Common myeloid progenitor, CD34-positive (primary cell): Measurements from ENCODE around the gene POU3F1.

ENCODE experiments used
- CTCF ChIA-PET: fragments of 350-600 bp; sonication (Branson Sonifier 250); formaldehyde crosslinking; loops from one replicate; lab custom pipeline; 2021; ENCODE audit warnings: antibody characterized with exemption; lab: Charles Lee
- POLR2A ChIA-PET: fragments of 350-600 bp; sonication (Branson Sonifier 250); formaldehyde crosslinking; loops from one replicate; lab custom pipeline; 2021; ENCODE audit warnings: antibody characterized with exemption; lab: Charles Lee
- DNase-seq, 3 donors: peaks; one replicate each; pipeline versions ENCODE4 v3.0.0 to v3.0.0-alpha.2; 2013
- H3K27ac ChIP-seq, 2 experiments: 1 replicate in 1 of 2; 2 replicates in 1 of 2; pipeline ENCODE4 v1.7.0; 2013; ENCODE audit warnings: inconsistent platforms in 2 of 2, low read length in 2 of 2, mild to moderate bottlenecking in 2 of 2, low read depth in 1 of 2, moderate library complexity in 1 of 2; ENCODE audit not compliant: severe bottlenecking in 2 of 2, insufficient read depth in 1 of 2, poor library complexity in 1 of 2
- H3K27me3 ChIP-seq, 5 experiments: replicated peaks in 2 of 5; 1 replicate in 3 of 5; 2 replicates in 2 of 5; pipeline versions ENCODE4 v1.6.1 to v1.7.0; 2013; ENCODE audit warnings: low read length in 4 of 5, mild to moderate bottlenecking in 2 of 5, moderate library complexity in 2 of 5, inconsistent platforms in 1 of 5; ENCODE audit not compliant: insufficient read depth in 5 of 5, control insufficient read depth in 4 of 5
- H3K36me3 ChIP-seq, 4 experiments: 1 replicate in 2 of 4; 2 replicates in 2 of 4; pipeline versions ENCODE4 v1.6.1 to v1.7.0; 2013; ENCODE audit warnings: low read length in 3 of 4, control low read depth in 1 of 4, mild to moderate bottlenecking in 1 of 4; ENCODE audit not compliant: control insufficient read depth in 4 of 4, insufficient read depth in 4 of 4
- H3K4me1 ChIP-seq, 4 experiments: 1 replicate in 3 of 4; 2 replicates in 1 of 4; pipeline versions ENCODE4 v1.6.1 to v1.7.1; 2013; ENCODE audit warnings: low read length in 3 of 4, mild to moderate bottlenecking in 3 of 4, control low read depth in 1 of 4, inconsistent platforms in 1 of 4, moderate library complexity in 1 of 4; ENCODE audit not compliant: control insufficient read depth in 4 of 4, insufficient read depth in 4 of 4; ENCODE audit errors: control extremely low read depth in 1 of 4
- H3K4me3 ChIP-seq, 7 experiments: 1 replicate in 4 of 7; 2 replicates in 3 of 7; pipeline versions ENCODE4 v1.5.1 to v1.7.0; 2013; ENCODE audit warnings: mild to moderate bottlenecking in 7 of 7, low read length in 6 of 7, moderate library complexity in 6 of 7, inconsistent platforms in 2 of 7, low read depth in 2 of 7, control low read depth in 1 of 7; ENCODE audit not compliant: insufficient read depth in 4 of 7, control insufficient read depth in 1 of 7; ENCODE audit errors: extremely low read depth in 1 of 7
- H3K9me3 ChIP-seq, 5 experiments: 1 replicate in 4 of 5; 2 replicates in 1 of 5; pipeline versions ENCODE4 v1.6.1 to v1.7.1; 2013; ENCODE audit warnings: low read length in 4 of 5, mild to moderate bottlenecking in 2 of 5, inconsistent platforms in 1 of 5, low read depth in 1 of 5, moderate library complexity in 1 of 5; ENCODE audit not compliant: control insufficient read depth in 4 of 5, insufficient read depth in 2 of 5; ENCODE audit errors: control extremely low read depth in 1 of 5
- WGBS: methylation state at CpG from one replicate; pipeline ENCODE4 v1.1.5; 2013; ENCODE audit not compliant: insufficient coverage; 5-methylcytosine and 5-hydroxymethylcytosine counted together

Gene POU3F1

DNA sequence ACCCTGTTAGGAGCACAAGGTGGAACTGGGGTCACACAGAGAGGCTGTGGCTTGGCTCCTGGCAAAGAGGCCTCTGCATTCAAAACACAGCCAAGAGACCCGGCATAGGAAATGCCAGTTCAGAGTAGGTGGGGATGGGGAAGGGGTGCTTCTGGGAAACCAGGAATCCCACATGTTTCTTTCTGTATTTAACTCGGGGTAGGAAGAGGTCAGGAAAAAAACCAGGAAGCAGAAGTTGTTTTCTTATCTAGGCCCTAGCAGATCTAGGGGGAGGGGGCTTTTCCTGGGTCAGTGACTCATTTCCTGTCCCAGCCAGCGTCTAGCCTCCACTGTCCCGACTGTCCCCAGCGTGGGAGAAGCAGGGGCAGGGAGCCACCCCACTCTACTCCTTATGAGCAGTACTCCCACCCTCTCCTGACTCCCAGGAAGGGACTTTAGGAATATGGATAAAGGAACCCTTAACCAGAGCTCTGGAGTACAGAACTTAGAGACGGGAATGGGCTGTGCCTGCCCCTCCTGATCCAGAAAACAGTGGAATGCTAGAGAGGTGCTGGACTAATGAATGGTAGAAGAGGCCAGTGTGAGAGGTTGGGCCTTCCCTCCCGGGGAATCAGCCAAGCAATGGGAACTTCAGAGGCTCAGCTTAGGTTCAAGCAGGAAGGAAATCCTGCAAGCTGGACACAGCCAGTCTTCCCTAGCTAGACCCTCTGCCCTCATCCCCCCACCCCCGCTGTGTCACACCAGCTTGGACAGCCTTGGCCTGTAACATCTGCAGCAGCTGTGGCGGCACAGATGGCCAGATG, 47.0 kb downstream of the POU3F1 start:
- 0% methylated on average over 7 of the region's 9 CpGs for WGBS
- peaks cover 0 to 48% (median 20%) of the 10 kb centered on the region in 4 experiments for H3K36me3 ChIP-seq
- H3K27me3 ChIP-seq, result no peaks in the 10 kb centered on the region
- CTCF ChIA-PET, result interaction anchor here (1.2 to 16.5 kb wide), 4 partner anchors 8 to 19 kb away, joined by 3 to 445 read pairs (median 12); partner anchors contain the start of gene UTP11
- POLR2A ChIA-PET, result interaction anchor here (1.0 to 3.8 kb wide), 3 partner anchors 10 to 19 kb away, joined by 3 to 17 read pairs (median 15); partner anchors contain the start of gene UTP11
- H3K4me1 ChIP-seq, result peaks cover 13 to 97% (median 94%) of the 10 kb centered on the region in 4 experiments
- peak overlapping the region in 5 of 7 experiments; percentile 22 to 56 (median 36) for H3K4me3 ChIP-seq
- peak overlapping the region; percentile 90 to 95 for H3K27ac ChIP-seq
- peak; percentile 80 to 90 (median 85) for DNase-seq
- H3K9me3 ChIP-seq, result no peaks in the 10 kb centered on the region

DNA sequence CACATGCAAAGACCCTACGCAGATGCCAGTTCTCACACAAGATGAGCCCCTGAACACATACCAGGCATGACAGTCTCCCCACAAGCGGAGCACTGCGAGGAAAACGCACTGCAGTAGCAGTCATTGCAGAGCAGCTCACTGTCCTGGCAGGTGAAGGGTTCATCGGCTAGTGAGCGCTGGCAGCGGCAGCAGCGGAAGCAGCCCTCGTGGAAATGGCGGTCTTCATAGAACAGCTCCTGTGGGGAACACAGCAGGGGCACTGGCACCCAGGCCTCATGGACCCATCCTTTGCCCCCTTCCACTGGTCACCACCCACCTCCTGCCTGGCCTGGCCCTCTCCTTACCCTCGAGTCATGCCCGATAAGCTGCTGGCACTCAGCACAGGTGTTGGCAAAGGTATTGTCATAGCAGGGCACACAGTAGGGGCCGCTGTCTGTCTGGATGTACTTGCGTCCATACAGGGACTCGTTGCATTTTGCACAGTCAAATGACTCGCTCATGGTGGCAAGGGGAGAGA, 47.6 kb downstream of the POU3F1 start:
- Histone ChIP-seq H3K4me1 (peaks cover 13 to 90% (median 88%) of the 10 kb centered on the region in 4 experiments), H3K9me3 (no peaks in the 10 kb centered on the region), H3K27me3 (no peaks in the 10 kb centered on the region), H3K36me3 (peaks cover 0 to 49% (median 21%) of the 10 kb centered on the region in 4 experiments), H3K27ac (peak overlapping the region; percentile 90 to 95), H3K4me3 (peak overlapping the region in 3 of 7 experiments; percentile 22 to 56 (median 46))
- no peak for DNase-seq
- ChIA-PET CTCF (interaction anchor here (1.2 to 16.5 kb wide), 2 partner anchors 8 to 20 kb away, joined by 3 to 445 read pairs; partner anchors contain the start of gene UTP11), POLR2A (interaction anchor here (3.8 kb wide), 1 partner anchor 10 kb away, joined by 15 read pairs; no protein-coding TSS in a partner anchor)
- WGBS, result 66% methylated on average over 16 of the region's 16 CpGs

GRCh38 chr1:37998089-37998808, 48.3 kb downstream of the POU3F1 start:
- Histone ChIP-seq H3K4me3 (peak overlapping the region in 1 of 7 experiments; percentile 46), H3K9me3 (no peaks in the 10 kb centered on the region), H3K27ac (peak overlapping the region; percentile 12 to 95), H3K4me1 (peaks cover 13 to 83% (median 81%) of the 10 kb centered on the region in 4 experiments), H3K36me3 (peaks cover 0 to 49% (median 21%) of the 10 kb centered on the region in 4 experiments), H3K27me3 (no peaks in the 10 kb centered on the region)
- POLR2A ChIA-PET, result interaction anchor here (3.8 kb wide), 1 partner anchor 11 kb away, joined by 15 read pairs; no protein-coding TSS in a partner anchor
- CTCF ChIA-PET, result interaction anchor here (1.2 to 16.5 kb wide), 2 partner anchors 7 to 21 kb away, joined by 3 to 445 read pairs; partner anchors contain the start of gene UTP11
- 91% methylated on average over 6 of the region's 9 CpGs for WGBS
- no peak for DNase-seq

- peak overlapping the region in 1 of 2 experiments; percentile 54 for H3K27ac ChIP-seq
- no peaks in the 10 kb centered on the region for H3K27me3 ChIP-seq
- ChIA-PET CTCF (interaction anchor here (16.5 kb wide), 1 partner anchor 22 kb away, joined by 445 read pairs; the partner anchor contains the start of gene UTP11), POLR2A (interaction anchor here (0.6 to 1.2 kb wide), 5 partner anchors 12 to 27 kb away, joined by 3 to 7 read pairs (median 4); partner anchors contain the start of gene UTP11)
- 96% methylated on average over 24 of the region's 25 CpGs for WGBS
- peaks cover 13 to 77% (median 73%) of the 10 kb centered on the region in 4 experiments for H3K4me1 ChIP-seq
- H3K4me3 ChIP-seq, result no peak overlapping the region
- DNase-seq, result no peak
- H3K36me3 ChIP-seq, result peaks cover 0 to 49% (median 21%) of the 10 kb centered on the region in 4 experiments
- H3K9me3 ChIP-seq, result no peaks in the 10 kb centered on the region
These were observed 49.1 kb downstream of the POU3F1 start for GRCh38 chr1:37997256-37998088.

DNA sequence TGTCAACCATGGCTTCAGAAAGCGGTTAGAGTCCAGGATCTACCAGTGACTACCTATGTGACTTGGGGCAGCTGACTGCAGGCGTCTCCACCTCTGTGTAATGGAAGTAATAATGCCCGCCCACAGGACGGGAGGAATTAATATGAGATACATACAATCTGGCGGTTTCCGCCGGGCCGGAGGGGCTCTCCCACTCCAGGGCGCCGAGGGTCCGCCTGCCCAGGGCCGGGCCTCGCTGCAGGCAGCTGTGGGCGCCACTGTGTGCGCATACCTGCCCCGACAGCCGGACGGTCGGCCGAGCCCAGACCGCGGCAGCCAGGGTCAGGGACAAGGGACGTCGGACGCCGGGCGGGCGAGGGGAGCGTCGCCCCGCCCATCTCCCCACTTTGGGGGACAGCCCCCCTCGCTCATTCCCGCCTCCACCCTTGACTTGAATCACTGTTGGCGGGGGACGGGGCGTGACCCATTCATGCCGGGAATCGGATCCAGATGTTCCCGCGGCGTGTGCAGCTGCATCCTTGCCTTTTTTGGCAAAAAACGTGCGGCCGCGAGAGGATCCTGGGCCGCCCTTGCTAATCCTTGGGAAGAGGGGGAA, 50.7 kb downstream of the POU3F1 start:
- ChIA-PET CTCF (interaction anchor here (16.5 kb wide), 1 partner anchor 23 kb away, joined by 445 read pairs; the partner anchor contains the start of gene UTP11), POLR2A (interaction anchor here (0.6 to 1.4 kb wide), 4 partner anchors 8 to 23 kb away, joined by 3 to 6 read pairs (median 4); partner anchors contain the start of gene UTP11)
- WGBS, result 68% methylated on average over 46 of the region's 46 CpGs
- H3K4me1 ChIP-seq, result peaks cover 11 to 61% (median 59%) of the 10 kb centered on the region in 4 experiments
- no peaks in the 10 kb centered on the region for H3K9me3 ChIP-seq
- H3K36me3 ChIP-seq, result peaks cover 0 to 47% (median 21%) of the 10 kb centered on the region in 4 experiments
- H3K27me3 ChIP-seq, result no peaks in the 10 kb centered on the region
- no peak overlapping the region for H3K27ac ChIP-seq
- peak overlapping the region in 6 of 7 experiments; percentile 1 to 74 (median 48) for H3K4me3 ChIP-seq
- DNase-seq, result peak in 2 of 3 donors; percentile 56 to 66
